ENCODE results near the gene KCNJ9. TPM values are rescaled to one million over a fixed set of nuclear protein-coding genes. Genes with fewer than 3 reads are reported as not detected.
A peak's percentile ranks its signal among the peaks of the same experiment; 100 is the strongest.

The KCNJ9 gene
- total RNA-seq, 2 experiments from 2014 or later, result 0.04 to 0.05 TPM

DNA sequence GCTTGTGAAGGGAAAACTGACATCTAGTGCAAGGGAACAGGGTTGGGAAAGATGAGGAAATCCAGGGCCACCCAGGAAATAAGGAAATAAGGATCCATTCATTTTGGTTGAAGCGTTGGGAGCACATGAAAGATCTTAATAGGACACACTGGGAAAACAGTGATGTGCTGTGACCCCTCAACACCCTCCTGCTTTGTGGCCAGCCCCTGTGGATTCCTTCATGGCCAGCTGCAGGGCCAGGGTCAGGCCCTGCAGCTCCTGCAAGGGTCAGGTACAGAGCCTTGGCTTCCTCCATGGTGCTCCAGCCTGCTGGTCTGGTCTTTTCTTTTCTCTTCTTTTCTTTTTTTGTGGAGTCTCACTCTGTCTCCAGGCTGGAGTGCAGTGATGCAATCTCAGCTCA, 30.7 kb upstream of the KCNJ9 start:
- intact Hi-C loops (cut with DNase I, micrococcal nuclease), result no loop called here
- Mint-ChIP-seq H3K36me3 (ENCODE audit: low read depth) (no peaks in the 10 kb centered on the region), H3K4me3 (no peak overlapping the region), H3K27me3 (peaks cover 18% of the 10 kb centered on the region), H3K9me3 (ENCODE audit: low read depth) (no peaks in the 10 kb centered on the region), H3K4me1 (peaks cover 12% of the 10 kb centered on the region), H3K27ac (no peak overlapping the region)
- CTCF ChIA-PET, result interaction anchor here (0.7 to 38.5 kb wide), 4 partner anchors 9 to 121 kb away, joined by 3 to 636 read pairs (median 3); partner anchors contain the start of genes KCNJ10 and KCNJ9
- no peak for DNase-seq
- POLR2A ChIA-PET, result no interaction called here
- no peak for ATAC-seq

DNA sequence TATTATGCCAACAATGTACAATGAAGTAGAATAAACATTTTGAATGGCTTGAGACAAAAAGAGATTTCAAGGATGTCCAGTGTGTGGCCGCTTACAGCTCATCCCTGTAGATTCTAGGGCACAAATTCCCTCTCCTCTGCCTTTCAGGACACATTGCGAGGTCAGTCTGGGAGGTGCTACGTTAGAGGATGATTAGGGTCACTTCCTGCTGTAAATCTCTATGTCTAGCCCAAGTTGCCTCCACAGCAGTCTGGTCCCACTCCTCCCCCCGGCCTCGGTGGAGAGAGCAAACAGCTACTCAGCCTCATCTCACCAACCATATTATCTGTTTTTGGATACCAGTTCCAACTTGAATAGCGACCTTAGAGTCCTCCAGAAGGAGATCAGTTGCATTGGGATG, 28.4 kb upstream of the KCNJ9 start:
- H3K27ac Mint-ChIP-seq, result no peak overlapping the region

DNA sequence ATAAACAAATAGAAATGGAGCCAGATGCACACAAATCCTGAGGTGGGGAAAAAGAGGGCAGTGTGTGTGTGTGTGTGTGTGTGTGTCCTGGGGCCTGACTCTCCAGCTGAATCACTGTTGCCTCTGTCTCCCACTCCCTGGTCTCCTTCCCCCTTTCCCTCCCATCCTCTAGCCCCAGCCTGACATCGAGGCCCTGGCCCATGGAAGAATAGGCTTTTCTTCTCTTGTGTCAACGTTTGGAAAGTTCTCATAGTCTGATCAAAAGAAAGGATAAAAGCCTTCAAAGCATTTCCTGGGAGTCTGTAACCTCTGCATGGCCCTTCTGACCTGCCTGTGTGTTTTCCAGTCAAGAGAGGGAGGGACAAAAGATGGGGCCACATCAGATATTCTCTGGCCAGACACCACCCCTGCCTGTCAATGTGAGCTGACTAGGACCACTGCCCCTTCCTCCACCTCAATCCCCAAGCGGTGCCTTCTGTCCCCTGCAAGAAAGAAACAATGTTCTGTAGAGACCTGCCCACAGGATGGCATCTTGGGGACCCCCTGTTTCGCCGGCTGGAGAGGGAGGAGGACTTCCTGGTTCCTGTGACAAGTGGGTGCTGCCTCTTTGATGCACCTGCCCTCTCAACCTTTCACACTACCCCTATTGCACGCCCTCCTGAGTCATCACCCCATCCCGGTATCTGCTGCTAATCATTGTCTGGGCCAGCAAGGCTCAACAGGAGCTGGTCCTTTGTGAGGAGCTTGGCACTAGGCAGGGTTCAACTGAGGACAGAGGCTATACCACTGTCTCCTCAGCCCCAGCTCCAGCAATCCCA, 27.6 kb upstream of the KCNJ9 start:
- H3K27ac Mint-ChIP-seq, result no peak overlapping the region
- no peaks in the 10 kb centered on the region for H3K4me1 Mint-ChIP-seq
- no peak overlapping the region for H3K4me3 Mint-ChIP-seq
- H3K36me3 Mint-ChIP-seq (ENCODE audit: low read depth), result no peaks in the 10 kb centered on the region
- no peaks in the 10 kb centered on the region for H3K9me3 Mint-ChIP-seq (ENCODE audit: low read depth)
- ChIA-PET POLR2A (interaction anchor here (0.6 kb wide), 2 partner anchors 20 to 216 kb away, joined by 4 to 10 read pairs; no protein-coding TSS in a partner anchor), CTCF (interaction anchor here (2.7 to 38.5 kb wide), 2 partner anchors 8 to 25 kb away, joined by 12 to 636 read pairs; partner anchors contain the start of genes KCNJ10 and KCNJ9)
- H3K27me3 Mint-ChIP-seq, result peaks cover 14% of the 10 kb centered on the region
- ATAC-seq (no peak), DNase-seq (no peak)
- intact Hi-C loops (cut with DNase I, micrococcal nuclease), result no loop called here

More for the DNA sequence above, 28.4 kb upstream of the KCNJ9 start:
- ChIA-PET CTCF (interaction anchor here (38.5 kb wide), 1 partner anchor 26 kb away, joined by 636 read pairs; the partner anchor contains the start of genes KCNJ10 and KCNJ9), POLR2A (no interaction called here)
- H3K4me1 Mint-ChIP-seq, result no peaks in the 10 kb centered on the region
- no peak for DNase-seq
- intact Hi-C loops (cut with DNase I, micrococcal nuclease), result no loop called here
- H3K9me3 Mint-ChIP-seq (ENCODE audit: low read depth), result no peaks in the 10 kb centered on the region
- no peak for ATAC-seq
- no peaks in the 10 kb centered on the region for H3K36me3 Mint-ChIP-seq (ENCODE audit: low read depth)
- H3K27me3 Mint-ChIP-seq, result peaks cover 16% of the 10 kb centered on the region
- H3K4me3 Mint-ChIP-seq, result no peak overlapping the region

DNA sequence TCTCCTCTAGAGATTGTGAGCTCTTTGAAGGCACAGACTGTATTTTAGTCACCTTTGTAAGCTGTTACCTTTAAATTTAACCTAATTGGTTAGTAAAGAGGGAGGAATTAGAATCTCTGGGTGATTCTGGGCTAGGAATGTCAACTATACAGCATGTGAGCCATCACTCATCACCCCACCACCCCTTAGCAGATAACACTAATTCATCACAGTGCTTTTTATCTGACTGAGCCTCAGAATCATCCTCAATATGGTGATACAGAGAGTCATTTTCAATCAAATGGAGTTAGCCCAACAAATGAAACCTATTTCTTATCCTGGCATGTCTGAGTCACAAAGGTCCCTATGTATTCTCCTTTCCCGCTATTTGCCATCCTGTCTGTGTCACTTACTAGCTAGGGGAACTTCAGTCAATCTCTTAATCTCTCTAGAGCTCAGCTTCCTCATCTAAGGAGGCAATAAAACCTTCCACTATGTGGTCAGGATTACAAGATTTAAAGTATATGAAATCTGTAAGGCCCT, 24.6 kb upstream of the KCNJ9 start:
- Mint-ChIP-seq H3K9me3 (ENCODE audit: low read depth) (no peaks in the 10 kb centered on the region), H3K4me3 (no peak overlapping the region), H3K27ac (no peak overlapping the region), H3K4me1 (no peaks in the 10 kb centered on the region), H3K27me3 (peaks cover 10% of the 10 kb centered on the region), H3K36me3 (ENCODE audit: low read depth) (no peaks in the 10 kb centered on the region)
- CTCF ChIA-PET, result interaction anchor here (0.6 to 38.5 kb wide), 3 partner anchors 10 to 27 kb away, joined by 3 to 636 read pairs (median 7); partner anchors contain the start of genes KCNJ10 and KCNJ9
- peak; percentile 58 for ATAC-seq
- POLR2A ChIA-PET, result no interaction called here
- intact Hi-C loops (cut with DNase I, micrococcal nuclease), result no loop called here
- DNase-seq, result no peak

DNA sequence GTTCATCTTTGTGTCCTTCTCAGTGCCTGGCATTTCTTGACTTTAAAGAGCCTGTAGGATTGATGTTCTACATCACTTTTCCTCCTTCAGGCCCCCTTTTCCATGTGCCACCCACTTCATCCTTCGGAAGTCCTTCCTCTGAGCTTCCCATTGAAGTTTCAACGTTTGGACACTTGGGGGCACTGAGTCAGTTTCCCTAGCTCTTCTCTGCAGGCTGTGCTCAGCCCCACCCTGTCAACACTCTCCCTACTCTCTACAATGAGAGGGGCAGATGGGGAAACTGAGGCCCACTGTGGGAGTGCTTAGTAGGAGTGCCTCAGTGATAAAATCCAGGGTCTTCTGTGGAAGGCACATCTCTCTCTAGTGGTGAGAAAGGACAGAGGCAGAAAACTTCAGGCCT, 23.3 kb upstream of the KCNJ9 start:
- no peak overlapping the region for H3K27ac Mint-ChIP-seq
- ChIA-PET CTCF (interaction anchor here (1.4 to 38.5 kb wide), 2 partner anchors 12 to 20 kb away, joined by 7 to 636 read pairs; partner anchors contain the start of genes KCNJ10 and KCNJ9), POLR2A (no interaction called here)
- no peak overlapping the region for H3K4me3 Mint-ChIP-seq
- DNase-seq (no peak), ATAC-seq (no peak)
- no peaks in the 10 kb centered on the region for H3K9me3 Mint-ChIP-seq (ENCODE audit: low read depth)
- no peaks in the 10 kb centered on the region for H3K36me3 Mint-ChIP-seq (ENCODE audit: low read depth)
- H3K27me3 Mint-ChIP-seq, result peaks cover 5% of the 10 kb centered on the region
- no peaks in the 10 kb centered on the region for H3K4me1 Mint-ChIP-seq
- intact Hi-C loops (cut with DNase I, micrococcal nuclease), result no loop called here

DNA sequence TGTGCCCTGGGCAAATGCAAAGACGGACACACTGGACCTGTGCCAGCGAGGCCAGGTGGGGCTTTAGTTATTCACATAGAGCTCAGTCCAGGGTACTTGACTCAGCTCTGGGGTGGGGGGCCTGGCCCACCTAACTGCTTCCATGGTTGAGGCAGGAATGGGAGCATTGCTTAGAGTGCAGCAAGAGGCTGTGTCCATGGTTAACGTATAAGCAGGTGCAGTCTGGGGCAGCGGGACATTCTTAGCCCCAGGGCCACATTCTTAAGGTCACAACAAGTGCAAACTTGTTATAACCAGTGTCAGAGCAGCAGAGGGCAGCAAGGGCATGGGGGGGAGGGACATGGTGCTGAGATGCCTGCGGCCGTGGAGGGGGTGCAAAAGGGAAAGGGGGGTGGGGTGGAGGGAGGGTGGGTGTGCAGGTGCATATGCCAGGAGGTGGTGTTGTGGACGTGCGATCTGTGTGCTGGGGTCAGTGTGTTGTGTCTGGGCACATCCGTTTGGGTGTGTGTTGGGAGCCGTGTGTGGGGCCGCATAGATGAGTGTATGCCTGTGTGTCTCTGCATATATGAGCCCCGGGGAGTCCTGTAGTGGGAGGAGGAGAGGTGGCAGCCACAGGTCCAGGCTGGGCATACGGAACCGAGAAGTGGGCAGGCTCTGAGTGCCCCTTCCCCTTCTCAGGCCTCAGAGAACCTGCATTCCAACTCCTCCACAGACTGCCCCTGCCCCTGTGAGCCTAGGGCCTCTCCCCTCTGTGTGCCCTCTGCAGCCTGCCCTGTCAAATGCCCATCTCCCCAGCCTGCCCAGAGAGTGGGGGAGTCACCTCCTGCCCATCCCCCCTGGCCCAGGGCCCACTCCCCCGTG, 19.7 kb upstream of the KCNJ9 start:
- Mint-ChIP-seq H3K36me3 (ENCODE audit: low read depth) (no peaks in the 10 kb centered on the region), H3K27ac (no peak overlapping the region), H3K4me1 (no peaks in the 10 kb centered on the region), H3K27me3 (no peaks in the 10 kb centered on the region), H3K9me3 (ENCODE audit: low read depth) (no peaks in the 10 kb centered on the region), H3K4me3 (no peak overlapping the region)
- CTCF ChIA-PET, result interaction anchor here (1.4 to 38.5 kb wide), 2 partner anchors 17 to 55 kb away, joined by 3 to 636 read pairs; partner anchors contain the start of genes KCNJ10 and KCNJ9
- DNase-seq (no peak), ATAC-seq (no peak)
- POLR2A ChIA-PET, result no interaction called here
- intact Hi-C loops (cut with DNase I, micrococcal nuclease), result no loop called here

DNA sequence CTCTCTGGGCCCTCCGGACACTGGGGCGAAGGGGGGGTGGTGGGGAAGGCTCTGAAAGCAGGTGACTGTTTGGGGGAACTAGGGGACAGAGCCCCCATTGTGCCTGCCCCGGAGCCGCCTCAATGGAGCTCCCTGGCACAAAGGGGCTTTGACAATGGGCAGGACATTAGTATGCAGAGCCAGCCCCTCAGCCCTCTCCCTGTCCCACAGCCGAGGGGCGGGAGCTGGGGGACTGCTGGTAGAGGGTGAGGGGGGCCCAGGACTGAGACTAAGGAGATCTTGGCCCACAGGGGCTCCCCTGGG, 19.2 kb upstream of the KCNJ9 start:
- no peaks in the 10 kb centered on the region for H3K27me3 Mint-ChIP-seq
- H3K36me3 Mint-ChIP-seq (ENCODE audit: low read depth), result no peaks in the 10 kb centered on the region
- ChIA-PET POLR2A (no interaction called here), CTCF (interaction anchor here (1.4 to 38.5 kb wide), 2 partner anchors 16 to 55 kb away, joined by 3 to 636 read pairs; partner anchors contain the start of genes KCNJ10 and KCNJ9)
- DNase-seq, result no peak
- ATAC-seq, result no peak
- intact Hi-C loops (cut with DNase I, micrococcal nuclease), result no loop called here
- H3K4me3 Mint-ChIP-seq, result no peak overlapping the region
- no peak overlapping the region for H3K27ac Mint-ChIP-seq
- H3K9me3 Mint-ChIP-seq (ENCODE audit: low read depth), result no peaks in the 10 kb centered on the region
- H3K4me1 Mint-ChIP-seq, result no peaks in the 10 kb centered on the region

DNA sequence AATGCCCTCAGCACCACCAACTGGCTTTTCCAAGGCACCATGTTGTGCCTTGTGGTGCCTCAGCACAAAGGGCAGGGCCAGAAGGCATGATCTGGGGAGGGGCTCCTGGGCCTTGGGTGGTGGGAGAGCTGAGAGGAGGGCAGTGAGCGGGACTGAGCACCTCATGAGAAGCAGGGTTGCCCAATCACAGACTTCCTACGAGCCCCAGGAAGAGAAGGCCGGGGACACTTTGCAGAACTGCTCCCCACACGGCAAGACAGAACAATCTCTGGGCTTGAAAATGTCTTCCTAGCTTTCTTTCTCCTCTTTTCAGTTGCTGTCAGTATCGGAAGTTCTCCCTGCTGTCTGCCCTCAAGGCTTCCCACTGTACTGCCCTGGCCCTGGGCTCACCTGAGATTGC, 18.2 kb upstream of the KCNJ9 start:
- Mint-ChIP-seq H3K4me3 (no peak overlapping the region), H3K36me3 (ENCODE audit: low read depth) (no peaks in the 10 kb centered on the region), H3K27ac (no peak overlapping the region), H3K4me1 (no peaks in the 10 kb centered on the region), H3K27me3 (no peaks in the 10 kb centered on the region), H3K9me3 (ENCODE audit: low read depth) (no peaks in the 10 kb centered on the region)
- ATAC-seq, result no peak
- intact Hi-C loops (cut with DNase I, micrococcal nuclease), result no loop called here
- ChIA-PET CTCF (interaction anchor here (1.1 to 38.5 kb wide), 4 partner anchors 15 to 189 kb away, joined by 3 to 636 read pairs (median 3); partner anchors contain the start of genes KCNJ10 and KCNJ9), POLR2A (no interaction called here)
- DNase-seq, result no peak

DNA sequence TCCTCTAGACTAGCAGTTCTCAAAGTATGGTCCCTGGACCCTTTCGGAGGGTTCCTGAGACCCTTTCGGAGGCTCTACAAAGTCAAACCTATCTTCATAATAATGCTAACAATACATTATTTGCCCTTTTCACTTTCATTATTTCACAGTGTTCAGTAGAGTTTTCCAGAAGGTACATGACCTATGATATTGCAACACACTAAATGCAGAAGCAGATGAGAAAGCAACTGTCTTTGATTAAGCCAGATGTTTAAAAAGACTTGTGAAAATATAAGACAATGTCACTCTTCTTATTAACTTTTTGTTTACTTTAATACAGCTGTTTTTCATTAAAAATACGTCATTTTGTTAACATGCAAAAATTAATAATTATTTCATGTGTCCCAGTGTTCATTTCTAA, 17.2 kb upstream of the KCNJ9 start:
- H3K27ac Mint-ChIP-seq, result no peak overlapping the region
- CTCF ChIA-PET, result interaction anchor here (0.8 to 38.5 kb wide), 4 partner anchors 14 to 188 kb away, joined by 3 to 636 read pairs (median 3); partner anchors contain the start of genes KCNJ10 and KCNJ9
- no peak overlapping the region for H3K4me3 Mint-ChIP-seq
- POLR2A ChIA-PET, result no interaction called here
- no peak for ATAC-seq
- no peak for DNase-seq
- intact Hi-C loops (cut with DNase I, micrococcal nuclease), result no loop called here
- H3K4me1 Mint-ChIP-seq, result no peaks in the 10 kb centered on the region
- peaks cover 3% of the 10 kb centered on the region for H3K27me3 Mint-ChIP-seq
- H3K36me3 Mint-ChIP-seq (ENCODE audit: low read depth), result no peaks in the 10 kb centered on the region
- H3K9me3 Mint-ChIP-seq (ENCODE audit: low read depth), result no peaks in the 10 kb centered on the region

DNA sequence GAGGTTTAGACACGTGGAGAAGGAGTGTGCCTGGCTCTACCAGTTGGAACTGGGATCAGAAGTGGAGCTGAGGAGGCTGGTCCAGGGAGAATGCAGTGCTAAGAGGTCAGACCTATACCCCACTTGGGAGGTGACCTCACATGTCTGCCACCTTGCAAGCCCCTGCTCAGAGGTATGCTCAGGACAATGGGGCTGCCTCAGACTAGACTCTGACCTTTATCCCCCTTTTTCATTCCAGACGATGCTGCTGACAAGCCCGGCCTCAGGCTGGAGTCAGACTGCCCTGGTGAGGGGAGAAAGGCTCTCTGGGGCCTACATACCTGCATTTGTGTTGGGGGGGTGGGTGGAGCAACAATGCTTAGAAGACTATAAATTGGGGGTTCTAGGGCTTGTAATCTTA, 16.6 kb upstream of the KCNJ9 start:
- ChIA-PET POLR2A (no interaction called here), CTCF (interaction anchor here (38.5 kb wide), 1 partner anchor 14 kb away, joined by 636 read pairs; the partner anchor contains the start of genes KCNJ10 and KCNJ9)
- no peaks in the 10 kb centered on the region for H3K9me3 Mint-ChIP-seq (ENCODE audit: low read depth)
- ATAC-seq, result no peak
- peaks cover 3% of the 10 kb centered on the region for H3K4me1 Mint-ChIP-seq
- H3K36me3 Mint-ChIP-seq (ENCODE audit: low read depth), result no peaks in the 10 kb centered on the region
- no peak overlapping the region for H3K27ac Mint-ChIP-seq
- H3K4me3 Mint-ChIP-seq, result no peak overlapping the region
- peaks cover 6% of the 10 kb centered on the region for H3K27me3 Mint-ChIP-seq
- intact Hi-C loops (cut with DNase I, micrococcal nuclease), result no loop called here
- no peak for DNase-seq

Data from activated CD4-positive, alpha-beta T cell treated with anti-CD3 and anti-CD28 coated beads for 36 hours (primary cell).